GM18526 (cell line): ENCODE measurements around the gene USP50.

Experiments
- POLR2A ChIP-seq: IDR thresholded peaks from 3 replicates; pipeline ENCODE4 v1.6.1; 2011; ENCODE audit not compliant: insufficient read length; ENCODE audit errors: extremely low read depth

Gene USP50

GRCh38 chr15:50546566-50546965, at the start of gene USP50:
Gene USP50, minus strand, starts transcription at chr15:50546666. Its CDS starts 141 bp downstream, at chr15:50546525.
- no peak for TF ChIP-seq POLR2A

- no peak for TF ChIP-seq POLR2A
These were observed 47.8 kb upstream of the USP50 start for GRCh38 chr15:50594311-50594710.

GRCh38 chr15:50593761-50594160, 47.3 kb upstream of the USP50 start:
- no peak for TF ChIP-seq POLR2A

- no peak for TF ChIP-seq POLR2A
These were observed 43.8 kb upstream of the USP50 start for GRCh38 chr15:50590288-50590687.

- TF ChIP-seq POLR2A, result no peak
These were observed 31.0 kb upstream of the USP50 start for GRCh38 chr15:50577492-50577891.

- no peak for TF ChIP-seq POLR2A
These were observed 29.7 kb upstream of the USP50 start for GRCh38 chr15:50576166-50576565.

- TF ChIP-seq POLR2A, result no peak
These were observed 17.3 kb upstream of the USP50 start for GRCh38 chr15:50563756-50564155.

GRCh38 chr15:50562735-50563640, 16.5 kb upstream of the USP50 start:
- TF ChIP-seq POLR2A, result no peak

- TF ChIP-seq POLR2A, result no peak
These were observed 11.5 kb upstream of the USP50 start for GRCh38 chr15:50558012-50558411.

- no peak for TF ChIP-seq POLR2A
These were observed 10.3 kb upstream of the USP50 start for GRCh38 chr15:50556642-50557371.

GRCh38 chr15:50552238-50552637, 5.8 kb upstream of the USP50 start:
- no peak for TF ChIP-seq POLR2A

GRCh38 chr15:50549326-50549725, 2.9 kb upstream of the USP50 start:
- TF ChIP-seq POLR2A, result no peak

- no peak for TF ChIP-seq POLR2A
These were observed 2.1 kb downstream of the USP50 start for GRCh38 chr15:50544368-50544767.

GRCh38 chr15:50543556-50543955, 2.9 kb downstream of the USP50 start:
- TF ChIP-seq POLR2A, result no peak

GRCh38 chr15:50542887-50543210, 3.6 kb downstream of the USP50 start:
- no peak for TF ChIP-seq POLR2A

- no peak for TF ChIP-seq POLR2A
These were observed 14.7 kb downstream of the USP50 start for GRCh38 chr15:50531766-50532165.

- no peak for TF ChIP-seq POLR2A
These were observed 15.3 kb downstream of the USP50 start for GRCh38 chr15:50531163-50531562.

- TF ChIP-seq POLR2A, result no peak
These were observed 22.6 kb downstream of the USP50 start for GRCh38 chr15:50523851-50524251.
